ENCODE results near the gene KDM4F. TPM values are rescaled to one million over a fixed set of nuclear protein-coding genes. Genes with fewer than 3 reads are reported as not detected.

The KDM4F gene
- total RNA-seq, 4 donors from 2014 or later: not detected

DNA sequence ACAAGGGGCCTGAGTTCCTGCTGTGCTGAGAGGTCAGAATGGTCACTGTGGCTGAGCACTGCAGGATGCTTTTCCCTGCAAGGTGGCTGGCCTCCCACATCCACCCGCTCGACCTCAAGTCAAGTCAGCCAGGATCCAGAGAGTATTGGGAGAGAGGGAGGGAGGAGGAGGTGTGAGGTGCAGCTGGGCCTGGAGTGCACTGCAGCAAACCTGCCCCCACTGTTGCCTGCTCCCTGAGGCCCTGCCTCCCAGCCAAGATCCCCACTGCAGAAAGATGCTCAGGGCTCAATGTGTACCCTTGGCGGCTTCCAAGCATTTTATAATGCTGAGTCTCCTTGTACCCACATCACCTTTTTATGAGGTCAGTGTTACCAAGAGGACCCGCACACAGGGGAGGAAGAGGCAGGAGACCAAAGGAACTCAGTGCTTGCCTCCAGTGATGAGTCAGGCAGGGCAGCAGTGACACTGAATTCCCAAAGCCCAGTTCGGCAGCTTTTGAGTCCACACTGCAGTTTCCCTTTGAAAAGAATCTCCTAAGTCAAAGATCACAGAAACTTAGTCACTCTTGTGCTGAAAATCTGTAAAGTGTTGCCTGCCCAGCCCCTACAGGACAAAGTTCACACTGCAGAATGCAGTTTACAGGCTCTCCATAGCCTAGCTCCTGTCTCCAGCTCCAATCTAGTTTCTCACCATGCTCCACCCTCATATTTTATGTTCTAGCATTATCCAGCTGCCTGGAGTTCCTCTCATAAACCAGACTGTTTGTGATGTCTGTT lies 43.5 kb downstream of the KDM4F start:
- TF ChIP-seq, protein P1, sequence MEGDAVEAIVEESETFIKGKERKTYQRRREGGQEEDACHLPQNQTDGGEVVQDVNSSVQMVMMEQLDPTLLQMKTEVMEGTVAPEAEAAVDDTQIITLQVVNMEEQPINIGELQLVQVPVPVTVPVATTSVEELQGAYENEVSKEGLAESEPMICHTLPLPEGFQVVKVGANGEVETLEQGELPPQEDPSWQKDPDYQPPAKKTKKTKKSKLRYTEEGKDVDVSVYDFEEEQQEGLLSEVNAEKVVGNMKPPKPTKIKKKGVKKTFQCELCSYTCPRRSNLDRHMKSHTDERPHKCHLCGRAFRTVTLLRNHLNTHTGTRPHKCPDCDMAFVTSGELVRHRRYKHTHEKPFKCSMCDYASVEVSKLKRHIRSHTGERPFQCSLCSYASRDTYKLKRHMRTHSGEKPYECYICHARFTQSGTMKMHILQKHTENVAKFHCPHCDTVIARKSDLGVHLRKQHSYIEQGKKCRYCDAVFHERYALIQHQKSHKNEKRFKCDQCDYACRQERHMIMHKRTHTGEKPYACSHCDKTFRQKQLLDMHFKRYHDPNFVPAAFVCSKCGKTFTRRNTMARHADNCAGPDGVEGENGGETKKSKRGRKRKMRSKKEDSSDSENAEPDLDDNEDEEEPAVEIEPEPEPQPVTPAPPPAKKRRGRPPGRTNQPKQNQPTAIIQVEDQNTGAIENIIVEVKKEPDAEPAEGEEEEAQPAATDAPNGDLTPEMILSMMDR (IDR thresholded peaks at IDR 0.05; ENCODE audit: low read depth): no peak

DNA sequence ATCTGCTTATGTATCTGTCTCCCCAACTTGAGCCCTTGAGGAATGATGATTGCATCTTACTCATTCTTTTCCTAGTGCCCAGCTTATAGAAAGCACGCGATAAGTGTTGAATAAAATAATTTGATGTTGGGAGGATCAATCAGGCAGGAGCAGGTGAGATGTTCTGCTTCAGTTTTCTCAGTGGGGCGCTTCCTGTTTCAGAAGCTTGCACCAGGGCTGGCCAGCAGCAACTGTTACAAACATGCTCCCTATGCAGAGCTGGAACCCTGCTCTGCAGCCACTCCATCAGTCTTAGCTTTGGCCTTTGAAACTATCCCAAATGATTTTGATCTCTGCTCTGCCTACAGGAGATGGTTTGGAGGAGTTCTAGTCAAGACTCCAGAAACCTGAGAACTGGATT lies 44.3 kb downstream of the KDM4F start:
- TF ChIP-seq, protein P1 (IDR thresholded peaks at IDR 0.05; ENCODE audit: low read depth): no peak

DNA sequence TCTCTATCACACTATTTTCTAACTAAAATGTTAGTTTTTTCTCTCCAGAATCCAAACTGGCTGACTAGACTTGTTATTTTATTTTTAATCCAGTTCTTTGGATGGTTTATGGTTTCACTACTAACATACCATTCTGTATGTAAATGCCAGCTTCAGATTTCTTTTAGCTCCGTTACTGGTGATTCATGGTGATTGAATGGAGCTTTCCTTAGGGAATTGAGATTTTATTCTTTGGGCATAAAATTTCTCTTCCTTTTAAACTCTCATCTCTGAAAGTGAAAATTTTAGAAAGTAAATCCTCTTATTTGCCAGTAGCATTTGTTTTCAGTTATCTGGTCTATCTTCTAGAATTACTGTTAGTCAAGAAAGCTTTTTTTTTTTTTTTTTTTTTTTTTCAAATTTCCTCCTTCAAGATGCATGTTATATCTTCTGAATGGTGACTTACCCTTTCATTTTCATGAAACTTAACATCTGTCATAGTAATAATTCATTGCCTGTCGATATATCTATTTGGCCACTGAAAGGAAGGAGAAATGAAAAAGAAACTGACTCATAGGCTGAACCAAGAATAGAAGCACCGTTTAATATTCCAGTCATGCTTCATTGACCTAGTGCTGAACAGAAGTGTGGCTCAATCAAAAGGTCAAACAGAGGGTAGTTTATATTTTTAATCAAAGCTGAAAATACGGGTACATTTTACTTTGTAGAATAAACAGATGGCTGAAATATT lies 46.8 kb downstream of the KDM4F start:
- TF ChIP-seq, protein P1 (IDR thresholded peaks at IDR 0.05; ENCODE audit: low read depth): no peak

DNA sequence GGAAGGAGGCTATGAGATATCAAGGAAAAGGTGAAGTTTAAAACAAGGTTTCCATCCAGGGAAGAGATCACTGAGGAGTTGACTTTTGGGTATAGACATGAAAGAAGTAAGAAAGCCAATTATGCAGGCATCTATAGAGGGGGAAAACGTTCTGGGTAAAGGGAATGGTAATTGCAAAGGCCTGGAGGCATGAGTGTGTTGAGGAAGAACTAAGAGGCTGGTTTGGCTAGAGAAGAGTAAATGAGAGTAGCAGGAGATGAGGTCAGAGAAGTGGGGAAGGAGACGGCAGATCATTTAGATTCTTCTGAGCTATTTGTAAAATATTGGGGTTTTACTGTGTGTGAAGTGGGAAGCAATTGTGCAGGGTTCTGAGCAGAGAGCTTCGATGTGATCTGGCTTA lies 48.0 kb downstream of the KDM4F start:
- TF ChIP-seq, protein P1 (IDR thresholded peaks at IDR 0.05; ENCODE audit: low read depth): no peak

DNA sequence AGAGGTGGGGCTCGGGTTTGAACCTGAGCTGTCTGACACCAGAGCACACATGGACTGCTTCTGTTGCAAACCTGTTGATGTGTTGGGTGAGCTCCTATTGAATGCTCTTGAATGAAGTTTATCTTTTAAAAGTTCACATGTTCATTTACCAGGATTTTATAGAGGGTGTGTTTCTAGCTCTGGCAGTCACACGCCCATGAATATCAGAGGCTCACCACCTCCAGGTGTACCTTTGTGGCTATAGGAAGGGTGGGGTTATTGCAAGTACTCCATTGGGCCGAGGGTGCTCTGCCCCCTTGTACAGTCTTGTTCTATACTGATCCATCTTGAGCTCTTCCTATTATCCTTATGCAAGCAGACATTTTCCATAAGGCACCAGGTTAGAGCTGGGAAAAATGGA lies 49.6 kb downstream of the KDM4F start:
- TF ChIP-seq, protein P1 (IDR thresholded peaks at IDR 0.05; ENCODE audit: low read depth): no peak

DNA sequence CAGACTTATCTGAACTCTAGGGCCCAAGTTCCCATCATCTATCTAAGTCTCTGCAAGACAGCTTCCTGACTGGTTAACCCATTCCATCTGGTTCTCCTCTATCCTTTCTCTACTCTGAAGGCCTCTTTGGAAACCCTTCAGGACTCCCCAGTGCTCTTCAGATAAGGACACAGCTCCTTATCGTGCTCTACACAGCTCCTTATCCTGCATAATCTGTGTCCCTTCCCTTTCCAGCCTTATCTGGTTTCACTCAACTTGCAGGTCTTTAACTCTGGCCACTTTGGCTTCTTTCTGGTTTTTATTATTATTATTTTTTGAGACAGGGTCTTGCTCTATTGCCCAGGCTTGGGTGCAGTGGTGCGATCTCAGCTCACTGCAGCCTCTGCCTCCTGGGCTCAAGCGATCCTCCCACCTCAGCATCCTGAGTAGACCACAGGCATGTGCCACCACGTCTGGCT lies 51.0 kb downstream of the KDM4F start:
- TF ChIP-seq, protein P1 (IDR thresholded peaks at IDR 0.05; ENCODE audit: low read depth): no peak

Other genes starting within 250 kb of the KDM4F start
- gene CWC15, start 75.9 kb upstream of the KDM4F start, total RNA-seq: 10 to 100 TPM; 47.1 to 58.7 (median 53.4) TPM
- under 1 TPM; 0.16 to 0.88 (median 0.46) TPM for gene KDM4D, start 75.7 kb upstream of the KDM4F start, total RNA-seq
- not detected for gene KDM4E, start 24.2 kb upstream of the KDM4F start, total RNA-seq
- gene SRSF8, start 17.5 kb downstream of the KDM4F start, total RNA-seq: 10 to 100 TPM; 25.8 to 33.7 (median 28.3) TPM
- 10 to 100 TPM; 22.8 to 33.7 (median 26.3) TPM for gene ENDOD1, start 40.4 kb downstream of the KDM4F start, total RNA-seq
- gene SESN3, start 181.8 kb downstream of the KDM4F start, total RNA-seq: 10 to 100 TPM; 15.4 to 54.6 (median 32.0) TPM

Measured in subcutaneous adipose tissue (tissue), 4 donors.